Coronary artery (tissue), 2 donors: ENCODE measurements around the gene MAGI2.

ENCODE experiments used
- DNase-seq: peaks from one replicate; pipeline ENCODE4 v3.0.0-alpha.2; 2017; ENCODE audit warnings: low spot score
- H3K27ac ChIP-seq, 2 donors: fragments of 200-600 bp; sonication (generic); one replicate each; pipeline ENCODE4 v1.5.1; 2016 to 2019
- H3K4me3 ChIP-seq: fragments of 200-600 bp; sonication (generic); 2 replicates; pipeline ENCODE4 v1.5.1; 2016; ENCODE audit warnings: mild to moderate bottlenecking, moderate library complexity
- TF ChIP-seq, protein P1 (sequence below): fragments of 200-600 bp; sonication (generic); IDR thresholded peaks from one replicate; pipeline ENCODE4 v1.5.1; 2019; ENCODE audit warnings: antibody characterized with exemption

MAGI2 gene

DNA sequence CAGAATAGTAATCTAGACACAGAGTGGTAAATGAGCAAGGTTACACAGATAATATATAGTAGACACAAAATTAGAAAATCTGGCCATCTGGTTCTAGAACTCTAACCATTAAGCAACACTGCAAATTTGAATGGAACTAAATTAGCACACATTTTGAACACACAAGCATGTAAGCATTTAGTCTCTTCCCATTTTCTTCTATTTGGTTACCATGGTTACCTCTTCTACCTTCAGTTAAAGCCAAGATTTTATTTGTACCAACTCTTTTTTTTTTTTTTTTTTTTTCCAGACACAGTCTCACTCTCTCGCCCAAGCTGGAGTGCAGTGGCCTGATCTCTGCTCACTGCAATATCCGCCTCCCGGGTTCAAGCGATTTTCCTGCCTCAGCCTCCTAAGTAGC lies 790.5 kb downstream of the MAGI2 start:
- no peak overlapping the region for H3K4me3 ChIP-seq
- TF ChIP-seq, protein P1, sequence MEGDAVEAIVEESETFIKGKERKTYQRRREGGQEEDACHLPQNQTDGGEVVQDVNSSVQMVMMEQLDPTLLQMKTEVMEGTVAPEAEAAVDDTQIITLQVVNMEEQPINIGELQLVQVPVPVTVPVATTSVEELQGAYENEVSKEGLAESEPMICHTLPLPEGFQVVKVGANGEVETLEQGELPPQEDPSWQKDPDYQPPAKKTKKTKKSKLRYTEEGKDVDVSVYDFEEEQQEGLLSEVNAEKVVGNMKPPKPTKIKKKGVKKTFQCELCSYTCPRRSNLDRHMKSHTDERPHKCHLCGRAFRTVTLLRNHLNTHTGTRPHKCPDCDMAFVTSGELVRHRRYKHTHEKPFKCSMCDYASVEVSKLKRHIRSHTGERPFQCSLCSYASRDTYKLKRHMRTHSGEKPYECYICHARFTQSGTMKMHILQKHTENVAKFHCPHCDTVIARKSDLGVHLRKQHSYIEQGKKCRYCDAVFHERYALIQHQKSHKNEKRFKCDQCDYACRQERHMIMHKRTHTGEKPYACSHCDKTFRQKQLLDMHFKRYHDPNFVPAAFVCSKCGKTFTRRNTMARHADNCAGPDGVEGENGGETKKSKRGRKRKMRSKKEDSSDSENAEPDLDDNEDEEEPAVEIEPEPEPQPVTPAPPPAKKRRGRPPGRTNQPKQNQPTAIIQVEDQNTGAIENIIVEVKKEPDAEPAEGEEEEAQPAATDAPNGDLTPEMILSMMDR, result no peak
- no peak for DNase-seq
- H3K27ac ChIP-seq, result no peak overlapping the region

DNA sequence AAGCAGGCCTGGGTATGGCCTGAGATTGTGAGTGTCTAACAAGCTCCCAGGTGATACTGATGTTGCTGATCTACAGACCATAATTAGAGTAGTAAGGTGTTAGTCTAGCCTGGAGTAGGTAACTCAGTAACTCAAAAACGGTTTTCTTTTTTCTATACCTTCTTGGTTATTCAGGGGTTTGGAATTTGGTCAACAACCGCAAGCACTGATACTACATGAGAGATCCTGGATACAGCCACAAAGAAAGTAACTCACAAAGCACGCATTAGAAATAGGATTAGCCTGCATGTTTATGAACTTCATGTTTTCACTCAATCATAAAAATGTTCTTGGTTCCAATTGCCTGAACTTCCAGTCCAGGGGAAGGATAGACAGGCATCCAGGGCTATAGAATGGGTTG lies 803.5 kb downstream of the MAGI2 start:
- H3K4me3 ChIP-seq, result no peak overlapping the region
- H3K27ac ChIP-seq, result no peak overlapping the region
- DNase-seq, result no peak
- TF ChIP-seq, protein P1, result no peak

DNA sequence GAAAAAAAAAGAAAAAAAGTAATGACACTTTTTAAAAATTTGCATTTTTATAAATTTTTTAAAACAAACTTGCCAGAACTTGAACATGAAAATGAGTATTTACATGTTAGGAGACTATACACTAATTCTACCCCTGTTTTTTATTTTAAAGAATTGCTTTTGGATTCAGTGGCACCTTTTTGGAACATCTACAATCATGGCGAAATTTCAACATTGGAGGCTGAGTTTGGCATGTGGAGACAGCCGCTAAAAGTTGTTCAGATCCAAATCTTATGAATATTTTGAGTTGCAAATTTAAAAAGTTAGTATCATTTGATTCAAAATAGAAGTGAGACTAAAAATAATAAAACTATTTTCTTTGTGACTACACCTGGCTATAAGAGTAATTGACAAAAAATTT lies 804.2 kb downstream of the MAGI2 start:
- Histone ChIP-seq H3K27ac (no peak overlapping the region), H3K4me3 (no peak overlapping the region)
- TF ChIP-seq, protein P1, result no peak
- DNase-seq, result no peak

DNA sequence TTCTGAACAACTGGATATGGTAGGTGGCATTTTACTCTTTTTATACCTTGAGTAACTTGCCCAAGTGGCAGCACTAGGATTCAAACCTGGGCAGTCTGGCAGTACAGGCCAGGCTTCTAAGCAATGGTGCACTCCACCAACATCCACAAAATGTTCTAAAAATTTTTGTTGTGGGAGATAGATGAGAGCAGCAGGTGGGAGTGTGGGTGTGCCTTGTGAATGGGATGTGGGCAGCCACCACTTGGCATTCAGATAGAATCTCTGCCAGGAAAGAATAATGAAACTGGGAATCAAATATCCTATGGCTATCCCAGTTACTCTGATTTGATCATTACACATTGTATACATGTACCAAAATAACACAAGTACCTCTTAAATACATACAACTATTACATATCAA lies 810.7 kb downstream of the MAGI2 start:
- Histone ChIP-seq H3K4me3 (no peak overlapping the region), H3K27ac (no peak overlapping the region)
- TF ChIP-seq, protein P1, result no peak
- DNase-seq, result no peak

- Histone ChIP-seq H3K27ac (no peak overlapping the region), H3K4me3 (no peak overlapping the region)
- TF ChIP-seq, protein P1, result no peak
- DNase-seq, result no peak
These were observed 815.1 kb downstream of the MAGI2 start for GRCh38 chr7:78638364-78638763.

DNA sequence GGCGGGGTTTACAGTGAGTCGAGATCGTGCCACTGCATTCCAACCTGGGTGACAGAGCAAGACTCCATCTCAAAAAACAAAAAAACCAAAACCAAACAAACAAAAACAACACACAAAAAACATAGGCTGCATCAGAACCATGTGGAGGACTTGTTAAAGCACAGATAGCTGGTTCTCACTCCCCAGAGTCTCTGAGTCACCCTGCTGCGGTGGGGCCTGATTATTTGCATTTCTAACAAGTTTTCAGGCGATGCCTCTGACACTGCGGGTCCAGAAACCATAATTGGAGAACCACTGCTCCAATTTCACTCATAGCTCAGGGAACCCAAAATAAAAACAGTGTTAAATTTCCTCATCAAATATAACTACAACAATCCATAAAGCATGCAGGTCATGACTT lies 816.7 kb downstream of the MAGI2 start:
- Histone ChIP-seq H3K27ac (no peak overlapping the region), H3K4me3 (no peak overlapping the region)
- TF ChIP-seq, protein P1, result no peak
- DNase-seq, result no peak

DNA sequence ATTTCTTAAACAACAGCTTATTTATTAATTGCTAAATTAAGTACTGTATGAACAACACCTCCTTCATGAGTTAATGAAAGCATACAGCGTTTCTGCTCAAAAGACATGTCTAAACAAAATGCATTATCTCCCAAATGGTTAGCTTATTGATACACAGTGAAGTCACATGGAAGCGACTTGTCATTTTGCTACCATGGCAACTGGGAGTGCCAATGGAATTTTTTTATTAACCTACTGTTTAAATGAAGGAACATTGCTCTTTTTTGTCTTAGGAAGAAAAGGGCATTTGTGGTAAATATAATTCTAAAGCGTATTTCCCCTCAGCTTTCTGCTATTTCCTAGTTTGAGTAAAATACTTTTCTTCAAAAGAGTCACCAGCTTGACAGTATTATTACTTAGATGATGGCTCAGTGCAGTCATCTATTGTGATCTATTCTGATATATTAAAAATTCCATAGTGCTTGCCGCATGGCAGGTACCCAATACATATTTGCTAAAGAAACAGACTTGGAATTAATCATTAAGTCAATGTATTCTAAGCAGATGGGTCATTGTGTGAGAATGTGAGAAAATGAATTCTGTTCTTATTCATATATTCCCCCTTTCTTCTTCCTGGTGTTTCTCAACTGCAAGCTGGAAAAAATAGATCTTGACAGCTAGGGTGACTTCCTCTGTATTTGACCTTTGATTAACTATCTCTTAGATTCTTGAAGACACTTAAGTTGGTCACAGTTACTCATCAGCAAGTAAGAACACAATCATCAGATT lies 818.3 kb downstream of the MAGI2 start:
- H3K4me3 ChIP-seq, result no peak overlapping the region
- no peak for DNase-seq
- TF ChIP-seq, protein P1, result no peak
- no peak overlapping the region for H3K27ac ChIP-seq
